ENCODE measurements around the gene TRPM5.
A peak's percentile ranks its signal among the peaks of the same experiment; 100 is the strongest.

Gene TRPM5

DNA sequence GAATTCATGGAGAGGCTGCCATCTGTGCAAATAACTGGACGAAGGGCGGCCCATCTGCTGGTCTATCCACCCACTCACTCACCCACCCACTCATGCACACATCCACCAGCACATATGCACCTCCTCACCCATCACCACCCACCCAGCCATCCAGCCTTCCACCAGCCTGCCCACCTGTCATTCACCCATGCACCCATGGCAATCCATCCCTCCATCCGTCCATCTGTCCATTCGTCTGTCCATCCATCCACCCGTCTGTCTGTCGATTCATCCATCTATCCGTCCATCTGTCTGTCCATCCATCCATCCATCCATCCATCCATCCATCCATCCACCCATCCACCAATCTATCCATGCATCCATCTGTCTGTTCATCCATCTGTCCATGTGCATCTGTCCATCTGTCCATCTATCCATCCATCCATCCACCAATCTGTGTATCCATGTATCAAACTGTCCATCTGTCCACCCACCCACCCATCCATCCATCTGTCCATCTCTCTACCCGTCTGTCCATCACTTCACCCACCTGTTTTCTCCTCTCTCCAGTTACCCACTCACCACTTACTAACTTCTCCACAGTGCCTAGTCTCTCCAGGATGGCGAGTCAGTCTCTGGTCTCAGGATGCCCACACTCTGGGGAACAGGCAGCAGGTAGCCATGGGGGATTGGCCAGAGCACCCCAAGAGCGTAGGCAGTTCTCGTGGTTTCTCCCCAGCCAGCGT, 8.9 kb downstream of the TRPM5 start:
- no peak for DNase-seq

DNA sequence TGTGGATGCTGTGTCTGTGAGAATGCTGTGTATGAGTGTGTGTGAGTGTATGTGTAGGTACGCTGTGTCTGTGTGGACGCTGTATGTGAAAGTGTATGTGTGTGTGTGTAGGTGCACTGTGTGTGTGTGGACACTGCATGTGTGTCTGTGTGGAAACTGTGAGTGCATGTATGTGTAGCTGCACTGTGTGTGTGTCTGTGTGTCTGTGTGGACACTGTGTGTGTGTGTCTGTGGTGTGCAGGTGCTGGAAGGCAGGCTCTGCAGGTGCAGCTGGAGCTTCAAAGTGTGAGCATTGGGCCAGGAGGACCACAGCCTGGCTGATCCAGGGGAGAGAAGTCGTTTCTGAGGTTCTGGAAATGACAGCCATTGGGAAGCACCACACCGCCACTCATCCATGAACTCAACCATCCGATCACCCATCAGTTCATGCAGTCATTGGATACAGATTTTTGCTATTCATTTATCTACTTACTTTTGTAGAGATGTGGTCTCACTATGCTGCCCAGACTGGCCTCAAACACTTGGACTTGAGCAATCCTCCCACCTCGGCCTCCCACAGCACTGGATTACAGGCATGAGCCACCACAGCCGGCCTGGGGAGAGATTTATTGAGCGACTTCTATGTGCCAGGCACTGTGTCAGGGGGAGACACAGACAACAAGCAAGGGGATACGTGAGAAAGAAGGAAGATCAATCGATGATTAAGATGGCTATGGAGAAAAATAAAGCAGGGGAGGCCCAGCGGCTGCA, 9.6 kb downstream of the TRPM5 start:
- DNase-seq: no peak

DNA sequence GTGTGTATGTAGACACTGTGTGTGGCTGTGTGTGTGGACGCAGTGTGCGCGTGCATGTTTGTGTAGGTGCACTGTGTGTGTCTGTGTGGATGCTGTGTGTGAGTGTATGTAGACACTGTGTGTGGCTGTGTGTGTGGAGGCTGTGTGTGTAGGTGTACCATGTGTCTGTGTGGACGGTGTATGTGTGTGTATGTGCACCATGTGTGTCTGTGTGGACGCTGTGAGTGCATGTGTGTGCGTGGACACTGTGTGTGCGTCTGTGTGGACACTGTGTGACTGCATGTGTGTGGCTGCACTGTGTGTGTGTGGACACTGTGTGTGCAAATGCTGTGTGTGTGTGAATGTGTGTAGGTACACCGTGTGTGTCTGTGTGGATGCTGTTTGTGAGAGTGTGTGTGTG, 10.3 kb downstream of the TRPM5 start:
- DNase-seq: no peak

DNA sequence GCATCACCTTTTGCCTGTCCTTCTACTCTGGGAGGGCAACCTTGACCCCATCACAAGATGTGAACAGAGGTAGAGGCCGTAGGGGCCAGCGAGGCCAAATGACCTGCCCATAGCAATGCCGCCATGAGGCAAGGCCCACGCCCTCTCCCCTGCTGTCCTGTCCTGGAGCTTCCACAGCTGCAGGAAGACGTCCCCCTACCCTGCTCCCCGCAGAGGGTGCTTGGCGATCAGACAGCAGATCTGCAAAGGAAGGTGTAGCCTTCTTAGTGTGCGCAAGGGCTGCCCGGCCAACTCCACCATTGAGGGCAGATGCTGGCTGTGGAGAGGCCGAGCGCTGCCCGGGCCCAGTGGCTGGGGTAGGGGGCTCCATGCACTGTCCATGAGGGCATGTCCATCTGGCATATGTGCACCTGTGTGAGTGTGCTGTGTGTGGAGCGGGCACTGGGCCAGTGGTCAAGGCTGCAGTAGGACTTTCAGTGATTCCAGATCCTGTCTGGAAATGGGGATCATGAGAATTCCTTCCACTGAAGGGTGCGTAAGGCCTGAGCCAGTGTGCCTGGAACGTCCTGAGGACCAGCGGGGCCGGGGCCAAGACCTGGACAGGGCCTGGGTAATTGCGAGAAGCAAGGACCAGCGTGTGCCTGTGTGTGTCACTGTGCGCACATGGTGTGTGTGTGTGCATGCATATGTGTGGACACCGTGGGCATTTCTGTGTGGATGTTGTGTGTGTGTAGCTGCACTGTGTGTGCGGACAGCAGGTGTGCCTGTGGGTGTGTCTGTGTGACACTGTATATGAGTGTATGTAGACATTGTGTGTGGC, 11.0 kb downstream of the TRPM5 start:
- DNase-seq: no peak

DNA sequence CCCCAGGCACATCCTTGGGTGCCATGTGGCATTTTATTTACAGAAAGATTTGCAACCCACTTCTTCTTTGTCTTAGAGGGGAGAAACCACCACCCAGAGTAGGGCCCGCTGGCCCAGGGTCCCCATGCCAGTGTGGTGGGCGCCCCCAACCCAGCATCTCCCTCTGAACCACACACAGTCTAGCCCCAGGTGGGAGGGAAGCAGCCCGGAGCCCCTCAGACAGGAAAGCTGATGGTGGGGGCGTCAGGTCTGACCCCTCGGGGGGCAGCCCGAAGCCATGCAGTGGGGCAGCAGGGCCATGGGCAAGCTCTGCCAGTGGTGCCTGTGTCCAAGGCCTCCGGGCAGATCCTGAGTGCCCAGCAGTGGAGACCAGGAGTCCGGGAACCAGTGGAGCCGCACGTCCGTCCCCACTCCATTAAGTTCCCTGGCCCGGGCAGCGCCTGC, 11.7 kb downstream of the TRPM5 start:
- DNase-seq: no peak

DNA sequence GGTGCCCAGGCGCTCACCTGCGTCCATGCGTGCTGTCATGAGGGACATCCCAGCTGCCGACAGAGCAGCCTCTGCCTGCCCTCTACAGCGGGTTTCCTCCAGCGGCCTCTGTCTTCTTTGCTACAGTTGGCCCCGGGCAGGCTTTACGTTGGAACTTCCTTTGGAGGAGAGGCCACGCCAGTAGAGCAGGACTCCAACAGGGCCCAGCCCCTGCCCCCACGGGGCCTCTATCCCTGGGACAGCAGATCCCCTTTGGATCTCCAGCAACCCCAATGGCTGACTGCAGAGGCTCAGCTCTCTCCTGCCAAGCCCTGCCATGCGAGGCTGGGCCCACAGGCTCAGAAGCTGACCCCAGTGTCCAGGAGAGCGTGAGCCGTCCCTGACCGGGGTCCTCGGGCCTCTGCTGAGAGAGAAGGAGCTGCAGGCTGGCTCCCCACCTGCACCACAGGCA, 12.1 kb downstream of the TRPM5 start:
- DNase-seq: no peak

DNA sequence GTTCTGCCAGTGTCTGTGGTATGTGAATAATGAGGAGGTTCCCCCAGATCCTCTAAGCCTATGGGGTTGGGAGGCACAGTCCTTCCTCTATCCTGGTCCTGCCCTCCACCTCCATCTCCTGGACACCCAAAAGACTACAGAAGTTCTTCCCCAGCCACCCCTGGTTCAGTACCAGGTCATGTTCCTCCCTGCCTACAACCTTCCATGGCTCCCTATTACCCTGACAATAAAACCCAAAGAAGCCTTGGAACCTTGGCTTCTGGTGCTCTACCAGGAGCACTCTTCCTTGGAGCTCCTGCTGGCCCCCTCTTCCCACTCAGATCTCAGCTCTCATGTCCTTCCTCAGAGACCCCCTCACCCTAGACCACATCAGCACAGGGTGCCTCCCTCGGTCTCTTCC, 12.9 kb downstream of the TRPM5 start:
- DNase-seq: no peak

DNA sequence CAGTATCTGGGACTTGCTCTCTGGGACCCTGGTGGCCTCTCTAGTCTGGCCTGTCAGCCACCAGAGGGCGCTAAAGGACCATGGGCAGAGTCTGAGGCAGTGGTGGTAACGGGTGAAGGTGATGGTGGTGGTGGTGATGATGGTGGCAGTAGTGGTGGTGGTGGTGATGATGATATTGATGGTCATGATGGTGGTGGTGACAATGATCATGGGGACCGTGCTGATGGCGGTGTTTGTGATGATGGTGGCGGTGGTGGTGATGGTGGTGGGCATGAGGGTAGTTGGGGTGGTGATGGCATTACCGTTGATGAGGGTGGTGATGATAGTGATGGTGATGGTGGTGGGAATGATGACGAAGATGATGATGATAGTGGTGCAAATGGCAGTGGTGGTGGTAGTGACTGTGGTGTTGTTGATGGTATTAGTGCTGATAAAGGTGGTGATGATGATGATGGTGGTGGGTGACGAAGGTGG, 16.0 kb downstream of the TRPM5 start:
- DNase-seq: peak; percentile 95

DNA sequence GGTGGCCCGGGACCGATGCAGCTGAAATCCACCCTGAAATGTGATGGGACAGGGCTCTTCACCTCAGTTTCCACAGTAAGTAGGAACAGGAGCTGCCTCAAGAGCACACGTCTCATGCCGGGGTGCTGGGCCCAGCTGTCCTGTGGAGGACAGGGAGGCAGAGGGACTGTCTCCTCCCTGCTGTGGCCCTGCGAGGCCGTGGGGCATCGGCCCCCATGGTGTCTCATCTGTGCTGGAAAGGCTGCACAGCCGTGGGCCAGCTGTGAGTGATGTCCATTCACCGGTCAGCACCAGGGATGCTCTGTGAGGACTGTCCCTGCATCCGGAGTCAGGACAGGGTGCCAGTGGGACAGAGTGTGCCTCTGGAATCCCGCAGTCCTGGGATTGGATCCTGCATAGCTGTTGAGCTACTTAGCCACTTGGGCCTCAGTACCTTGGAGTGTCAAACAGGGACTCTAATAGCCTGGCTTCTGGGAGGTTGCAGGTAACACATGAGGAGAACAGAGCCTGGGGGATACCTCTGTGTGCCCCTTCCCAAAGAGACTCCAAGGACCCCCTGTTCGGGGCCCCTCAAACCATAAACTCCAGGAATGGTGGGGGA, 16.5 kb downstream of the TRPM5 start:
- no peak for DNase-seq

DNA sequence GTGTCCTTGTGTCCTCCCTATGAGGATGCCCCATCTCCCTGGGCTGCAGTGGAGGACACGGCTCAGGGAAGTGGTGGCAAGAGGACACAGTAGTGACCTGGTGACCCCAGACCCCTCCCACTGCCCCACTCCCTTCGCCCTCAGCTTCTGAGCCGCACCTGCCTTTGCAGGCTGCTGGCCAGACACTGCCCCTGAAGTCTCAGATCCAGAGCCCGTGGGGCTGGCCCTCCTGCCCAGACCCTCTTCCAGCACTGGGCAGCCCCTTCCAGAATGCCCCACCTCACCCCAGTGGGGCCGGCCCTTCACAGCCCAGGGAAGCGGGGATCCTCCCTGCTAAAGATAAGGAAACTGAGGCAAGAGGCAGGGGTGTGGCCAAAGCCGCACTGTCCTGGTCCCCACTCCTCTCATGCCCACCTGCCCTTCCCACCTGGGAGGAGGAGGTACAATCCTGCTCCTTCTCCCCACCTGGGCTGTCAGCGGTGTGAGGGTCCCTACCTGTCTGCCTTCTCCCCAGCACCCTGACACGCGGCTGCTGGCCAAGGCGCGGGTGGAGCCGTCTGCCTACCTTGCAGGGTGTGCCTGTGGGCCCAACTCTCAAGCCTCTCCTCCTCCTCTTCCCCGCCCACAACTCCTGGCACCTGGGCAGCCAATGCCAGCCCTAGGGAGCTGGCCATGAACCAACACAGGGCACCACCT, 17.3 kb downstream of the TRPM5 start:
- no peak for DNase-seq

DNA sequence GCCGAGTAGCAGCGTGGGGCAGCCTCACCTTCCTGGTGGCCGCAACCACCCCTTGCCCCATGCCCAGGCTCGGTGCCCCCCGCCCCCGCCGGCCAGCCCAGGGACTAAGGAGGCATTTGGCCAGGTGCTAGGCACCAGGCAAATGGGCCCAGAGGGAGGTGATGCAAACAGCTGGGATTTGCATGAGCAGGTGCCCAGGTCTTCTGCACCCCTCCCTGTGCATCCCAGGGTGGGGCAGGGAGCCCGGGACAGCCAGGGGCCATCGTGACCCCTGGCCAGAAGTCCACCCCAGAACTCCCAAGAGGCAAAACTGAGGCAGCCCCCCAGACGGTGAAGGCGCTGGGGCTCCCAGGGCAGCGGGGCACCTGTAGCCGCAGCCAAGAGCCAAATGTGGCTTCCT, 18.1 kb downstream of the TRPM5 start:
- no peak for DNase-seq

DNA sequence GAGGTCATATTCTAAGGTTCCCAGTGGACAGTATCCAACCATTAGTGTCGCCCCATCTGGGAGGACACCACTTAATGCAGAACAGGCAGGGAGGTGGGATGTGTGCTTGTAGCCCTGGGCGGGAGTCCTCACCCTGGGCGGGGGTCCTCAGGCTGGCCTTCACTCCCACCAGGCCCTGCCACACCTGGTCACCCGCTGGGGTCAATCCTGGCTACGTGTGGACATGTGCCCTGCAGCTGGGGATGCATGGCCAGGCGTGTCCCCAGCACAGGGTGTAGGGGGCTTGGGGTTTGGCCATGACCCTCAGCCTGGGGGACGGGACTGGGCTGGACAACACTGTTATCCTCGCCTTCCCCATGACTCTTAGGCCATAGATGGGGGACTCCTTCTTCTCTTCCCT, 18.8 kb downstream of the TRPM5 start:
- DNase-seq: no peak

DNA sequence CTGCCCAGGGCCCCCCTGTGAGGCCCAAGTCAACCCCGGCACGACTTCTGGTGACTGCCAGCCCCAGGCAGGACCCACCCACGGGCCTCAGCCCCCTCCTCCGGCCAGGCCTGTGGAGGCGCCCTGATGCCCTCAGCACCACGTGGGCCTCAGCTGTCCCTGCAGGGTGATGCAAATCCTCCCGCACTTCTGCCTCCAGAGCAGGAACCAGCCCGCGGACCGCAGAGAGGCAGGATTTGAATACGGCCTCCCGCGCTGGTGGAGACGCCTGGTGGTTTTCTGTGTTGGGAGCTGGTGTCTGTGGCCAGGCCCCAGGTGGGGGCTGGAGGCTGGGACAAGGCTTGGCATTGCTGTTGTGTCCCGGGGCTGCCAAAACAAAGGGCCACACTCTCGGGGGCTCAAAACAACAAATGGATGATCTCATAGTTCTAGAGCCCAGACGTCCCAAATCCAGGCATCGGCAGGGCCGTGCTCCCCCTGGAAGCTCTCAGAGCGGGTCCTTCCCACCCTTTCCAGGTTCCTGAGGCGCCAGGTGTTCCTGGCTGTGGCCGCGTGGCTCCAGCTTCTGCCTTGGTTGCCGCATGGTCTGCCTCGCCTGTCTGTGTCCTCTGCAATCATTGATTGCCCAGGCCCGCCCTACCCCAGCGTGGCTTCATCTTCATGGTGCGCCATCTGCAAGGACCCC, 19.4 kb downstream of the TRPM5 start:
- DNase-seq: no peak

DNA sequence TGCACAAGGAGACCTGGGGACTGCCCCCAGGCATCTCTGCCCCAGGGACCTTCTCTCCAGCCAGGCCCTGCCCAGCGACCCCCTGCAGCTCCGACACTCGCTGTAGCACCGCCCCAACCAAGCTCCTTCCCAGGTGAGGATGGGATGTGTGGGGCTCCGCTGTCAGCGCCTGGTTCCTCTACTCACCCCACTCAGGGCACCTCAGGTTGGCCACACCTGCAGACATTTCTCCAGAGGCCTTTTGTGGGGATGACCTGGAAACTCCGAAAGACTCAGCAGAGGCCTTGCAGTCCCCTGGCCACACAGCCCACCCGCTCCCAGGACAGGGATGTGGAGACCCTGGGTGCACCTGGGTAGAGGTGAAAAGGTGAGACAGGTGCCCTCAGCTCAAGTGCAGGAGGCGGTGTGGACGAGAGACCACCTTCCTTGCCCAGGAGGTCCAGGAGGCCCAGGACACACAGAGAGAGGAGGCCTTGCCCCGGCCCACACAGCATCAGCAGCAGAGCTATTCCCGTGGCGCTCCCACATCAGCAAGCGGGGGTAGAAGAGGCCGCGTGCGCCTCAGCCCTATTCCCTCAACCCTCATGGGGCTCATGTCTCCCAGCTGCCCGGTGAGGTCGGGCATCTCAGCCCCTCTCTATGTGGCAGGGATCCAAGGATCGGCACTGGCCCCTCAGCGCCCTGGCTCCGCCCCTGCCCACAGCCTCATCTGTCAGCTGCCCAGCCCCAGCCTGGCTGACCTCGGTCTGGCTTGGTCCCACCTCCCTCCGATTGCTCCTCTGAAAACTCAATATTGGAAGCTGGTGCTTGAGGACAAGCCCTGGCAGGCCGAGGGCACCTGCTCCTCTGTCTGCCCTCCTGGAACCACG, 20.9 kb downstream of the TRPM5 start:
- no peak for DNase-seq

DNA sequence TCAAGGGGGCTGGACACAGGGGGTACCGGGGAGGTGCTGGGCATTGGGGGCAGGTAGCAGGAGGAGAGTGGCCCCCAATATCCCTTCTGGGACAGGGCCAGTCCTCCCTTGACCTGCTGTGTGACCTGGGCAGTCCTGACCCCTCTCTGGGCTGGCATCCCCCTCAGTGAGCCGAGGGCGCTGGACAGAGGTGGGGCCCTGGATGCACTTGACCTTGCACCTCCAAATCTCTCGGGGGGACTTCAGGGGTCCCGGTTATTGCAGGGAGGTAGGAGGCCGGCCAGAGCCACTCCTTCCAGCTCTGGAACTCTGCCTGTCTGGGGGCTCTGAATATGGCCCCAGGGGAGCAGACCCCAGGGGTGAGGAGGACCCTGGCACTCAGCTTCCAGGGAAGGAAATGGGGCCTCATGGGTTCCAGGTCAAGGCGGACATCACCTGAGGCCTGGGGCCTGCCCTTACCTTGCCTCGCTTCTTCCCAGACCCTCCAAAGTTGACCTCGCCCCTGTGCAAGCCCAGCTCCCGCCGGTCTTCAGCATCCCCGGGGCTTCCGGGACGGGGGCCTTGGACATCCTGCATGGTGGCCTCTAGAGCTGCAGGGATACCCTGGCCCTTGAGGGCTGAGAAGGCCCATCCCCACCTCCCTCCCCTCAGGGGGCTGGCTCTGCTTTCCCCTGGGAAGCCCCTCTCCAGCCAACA, 21.7 kb downstream of the TRPM5 start:
- no peak for DNase-seq

DNA sequence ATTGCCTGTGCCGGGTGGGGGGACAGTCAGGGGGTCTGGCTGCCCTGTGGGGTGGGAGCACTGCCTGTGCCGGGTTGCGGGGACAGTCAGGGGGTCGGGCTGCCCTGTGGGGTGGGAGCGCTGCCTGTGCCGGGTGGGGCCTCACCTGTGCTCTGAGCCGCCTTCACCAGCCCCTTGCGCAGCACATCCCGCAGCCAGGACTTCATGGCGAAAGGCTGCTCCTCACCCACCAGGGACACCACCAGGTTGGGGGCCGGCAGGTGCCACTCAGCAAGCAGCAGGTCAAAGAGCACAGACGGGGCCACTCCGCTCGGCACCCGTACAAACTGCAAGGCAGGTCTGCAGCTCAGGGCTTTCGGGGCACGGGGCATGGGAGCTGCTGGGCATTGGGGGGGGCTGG, 22.3 kb downstream of the TRPM5 start:
- no peak for DNase-seq

DNA sequence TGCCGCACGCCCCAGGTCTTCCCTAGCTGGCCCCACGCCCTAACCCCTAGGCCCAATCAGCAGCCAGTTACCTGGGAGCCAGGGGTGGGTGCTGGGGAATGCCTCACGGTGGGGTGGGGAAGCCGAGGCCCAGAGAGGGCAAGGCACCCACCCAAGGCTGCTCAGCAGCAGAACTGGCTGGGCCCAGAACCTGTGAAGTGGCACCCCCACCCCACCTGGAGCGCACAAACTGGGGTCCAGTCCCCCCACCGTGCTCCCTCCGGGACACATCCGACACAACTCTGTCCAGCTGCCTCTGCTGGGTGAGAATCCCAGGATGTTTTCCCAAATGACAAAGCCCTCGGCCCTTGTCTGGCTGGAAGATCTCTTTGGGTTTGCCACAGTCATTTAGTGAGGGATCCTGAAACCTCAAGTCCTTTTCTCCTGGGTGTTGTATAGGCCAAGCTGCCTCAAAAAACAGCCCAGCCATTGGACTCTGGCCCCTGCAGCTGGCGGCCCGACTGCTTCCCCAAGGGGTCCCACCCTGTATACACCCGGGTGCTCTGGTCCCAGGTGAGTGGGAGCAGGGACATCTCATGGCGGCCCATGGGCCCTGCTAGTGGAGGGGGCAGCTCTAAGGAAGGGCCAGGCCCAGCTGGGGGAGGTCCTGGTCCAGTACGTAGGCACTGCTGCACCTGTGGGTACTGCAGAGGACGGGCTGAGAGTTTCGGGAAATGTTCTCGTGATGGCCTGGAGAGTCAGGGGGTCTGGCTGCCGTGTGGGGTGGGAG, 22.9 kb downstream of the TRPM5 start:
- no peak for DNase-seq

DNA sequence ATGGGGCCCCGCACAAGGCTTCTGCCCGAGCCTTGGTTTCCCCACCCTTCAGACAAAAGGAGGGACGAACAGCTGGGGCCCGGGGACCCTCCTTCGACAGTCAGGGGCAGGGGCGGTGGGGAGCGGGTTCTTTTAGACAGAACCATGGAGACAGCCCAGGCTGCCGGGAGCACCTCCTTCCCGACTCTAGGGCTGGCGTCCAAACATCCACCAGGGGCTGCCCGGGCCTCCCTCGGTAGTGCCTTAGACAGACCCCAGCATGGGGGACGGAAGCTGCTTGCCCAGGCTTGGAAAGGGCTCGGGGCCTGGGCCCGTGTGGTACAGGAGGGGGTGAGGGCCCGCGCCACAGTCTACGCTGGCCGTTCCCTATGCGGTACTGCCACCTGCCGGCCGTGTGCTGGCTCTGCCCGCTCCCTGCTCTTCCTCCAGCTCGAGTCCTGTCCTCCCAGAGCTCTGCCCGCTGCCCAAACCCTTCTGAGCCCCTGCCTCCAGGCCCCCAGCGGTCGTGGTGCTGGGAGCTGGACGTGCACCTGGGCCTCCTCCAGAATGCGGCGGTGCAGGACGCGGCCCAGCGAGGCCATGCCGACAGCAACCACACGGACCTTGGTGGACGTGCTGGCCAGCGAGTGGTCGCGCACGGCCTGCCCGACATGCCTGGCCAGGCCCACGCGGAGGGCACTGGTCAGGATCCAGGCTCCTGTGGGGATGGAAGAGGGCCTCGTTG, 23.6 kb downstream of the TRPM5 start:
- peak; percentile 100 for DNase-seq

All from 8988T (cell line).